ENCODE data around the gene MARCHF9.

Gene MARCHF9

GRCh38 chr12:57724003-57724935 lies 30.6 kb upstream of the MARCHF9 start:
- in situ Hi-C loops (cut with HindIII; ENCODE audit: low sequenced_read_pairs): no loop called here

- in situ Hi-C loops (cut with HindIII; ENCODE audit: low sequenced_read_pairs): no loop called here
Observed at GRCh38 chr12:57724936-57725740, 29.8 kb upstream of the MARCHF9 start.

DNA sequence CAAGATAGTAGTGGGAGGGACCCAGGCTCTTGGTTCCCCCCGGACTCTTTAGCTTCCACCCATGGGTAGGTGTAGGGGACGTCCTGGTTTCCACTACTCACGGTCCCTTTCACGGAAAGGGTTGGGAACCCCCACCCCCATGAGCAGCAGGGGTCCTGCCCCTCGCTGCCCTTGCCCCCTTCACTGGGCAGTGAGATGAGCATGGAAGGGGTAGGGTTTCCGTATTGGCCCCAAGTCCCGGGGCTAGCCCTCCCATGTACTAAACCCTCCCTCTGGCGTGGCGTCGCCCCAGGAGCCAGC lies 29.1 kb upstream of the MARCHF9 start:
- in situ Hi-C loops (cut with HindIII; ENCODE audit: low sequenced_read_pairs): no loop called here

- in situ Hi-C loops (cut with HindIII; ENCODE audit: low sequenced_read_pairs): no loop called here
Observed at GRCh38 chr12:57726151-57726883, 28.6 kb upstream of the MARCHF9 start.

- in situ Hi-C loops (cut with HindIII; ENCODE audit: low sequenced_read_pairs): no loop called here
Observed at GRCh38 chr12:57726884-57727757, 27.8 kb upstream of the MARCHF9 start.

DNA sequence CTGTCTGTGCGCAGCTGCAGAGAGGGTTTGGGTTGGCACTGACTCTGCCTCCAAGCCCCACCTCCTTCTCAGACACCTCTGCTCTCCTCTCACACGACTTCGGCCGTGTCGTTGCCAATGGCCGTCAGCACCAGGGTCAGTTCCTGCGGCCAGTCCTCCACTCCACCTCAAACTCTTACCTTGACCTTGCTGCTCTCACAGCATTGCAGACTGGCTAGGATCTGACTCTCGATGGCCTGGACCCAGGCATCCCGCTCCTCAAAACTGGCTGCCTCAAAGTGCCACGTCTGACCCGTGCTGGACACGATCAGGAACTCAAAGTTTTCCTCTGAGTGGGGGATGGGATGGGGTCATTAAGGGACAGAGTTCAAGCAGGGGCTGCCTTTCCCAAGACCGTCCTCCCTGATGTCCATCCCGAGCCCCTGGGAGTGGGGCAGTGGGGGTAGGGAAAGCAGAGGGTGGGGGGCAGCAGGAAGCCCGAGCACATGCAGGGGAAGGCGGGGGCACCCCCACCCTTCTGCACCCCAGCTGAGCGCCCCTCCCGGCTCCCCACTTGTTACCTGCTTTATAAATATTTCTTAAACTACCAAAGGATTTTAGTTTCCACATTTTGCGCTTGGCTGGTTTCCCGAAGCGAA lies 27.0 kb upstream of the MARCHF9 start:
- in situ Hi-C loops (cut with HindIII; ENCODE audit: low sequenced_read_pairs): no loop called here

- in situ Hi-C loops (cut with HindIII; ENCODE audit: low sequenced_read_pairs): no loop called here
Observed at GRCh38 chr12:57729321-57729844, 25.5 kb upstream of the MARCHF9 start.

DNA sequence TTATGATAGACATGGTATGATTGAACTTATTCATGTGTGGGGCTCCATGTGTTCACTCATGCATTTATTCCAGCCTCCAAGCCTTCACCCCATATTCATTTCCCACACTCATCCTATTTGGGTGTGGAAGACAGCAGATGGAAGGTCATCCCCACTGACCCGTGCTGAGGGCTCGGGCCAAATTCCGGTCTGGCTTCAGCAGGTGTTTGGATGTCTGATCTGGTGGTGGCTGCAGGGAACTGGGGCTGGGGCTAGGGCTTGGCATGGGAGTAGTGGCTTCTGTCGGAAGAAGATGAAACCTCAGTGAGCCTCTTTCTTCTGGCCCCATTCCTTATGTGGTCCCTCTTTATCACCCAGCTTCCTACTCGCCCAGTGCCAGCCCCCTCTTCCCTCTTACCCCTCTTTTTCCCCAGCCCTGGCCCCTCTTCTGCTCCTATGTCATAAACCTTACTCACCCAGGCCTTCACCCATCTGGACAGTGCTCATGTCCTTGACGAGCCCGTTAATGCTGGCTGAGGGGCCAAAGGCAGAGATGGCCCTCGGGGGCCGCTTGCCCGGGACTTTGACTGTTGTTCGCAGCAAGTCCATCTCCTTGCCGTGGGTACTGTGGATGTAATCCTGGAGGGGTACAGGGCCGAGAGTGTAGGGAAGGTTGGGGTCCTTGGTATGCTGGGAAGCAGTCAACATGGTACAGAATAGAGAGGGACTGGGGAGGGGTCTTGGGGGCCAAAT lies 24.4 kb upstream of the MARCHF9 start:
- in situ Hi-C loops (cut with HindIII; ENCODE audit: low sequenced_read_pairs): no loop called here

- in situ Hi-C loops (cut with HindIII; ENCODE audit: low sequenced_read_pairs): no loop called here
Observed at GRCh38 chr12:57731411-57732080, 23.4 kb upstream of the MARCHF9 start.

DNA sequence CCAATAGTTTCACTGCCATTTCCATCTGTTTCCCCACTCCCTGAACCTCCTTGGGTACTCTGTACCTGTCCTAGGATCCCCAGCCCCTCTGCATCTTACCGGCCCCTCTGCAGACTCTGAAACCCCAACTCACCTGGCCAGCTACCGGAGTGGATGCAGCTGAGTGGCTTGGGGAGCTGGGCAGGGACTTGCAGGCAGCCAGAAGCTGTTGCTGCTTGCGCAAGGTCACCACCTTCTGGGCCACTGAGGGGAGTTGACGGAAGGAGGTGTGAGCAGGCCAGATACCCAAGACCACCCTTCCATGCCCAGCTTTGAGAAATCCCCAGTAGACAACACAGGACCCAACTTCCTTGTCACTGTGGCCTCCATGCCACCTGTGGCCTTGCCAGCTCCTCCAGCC lies 22.6 kb upstream of the MARCHF9 start:
- in situ Hi-C loops (cut with HindIII; ENCODE audit: low sequenced_read_pairs): no loop called here

DNA sequence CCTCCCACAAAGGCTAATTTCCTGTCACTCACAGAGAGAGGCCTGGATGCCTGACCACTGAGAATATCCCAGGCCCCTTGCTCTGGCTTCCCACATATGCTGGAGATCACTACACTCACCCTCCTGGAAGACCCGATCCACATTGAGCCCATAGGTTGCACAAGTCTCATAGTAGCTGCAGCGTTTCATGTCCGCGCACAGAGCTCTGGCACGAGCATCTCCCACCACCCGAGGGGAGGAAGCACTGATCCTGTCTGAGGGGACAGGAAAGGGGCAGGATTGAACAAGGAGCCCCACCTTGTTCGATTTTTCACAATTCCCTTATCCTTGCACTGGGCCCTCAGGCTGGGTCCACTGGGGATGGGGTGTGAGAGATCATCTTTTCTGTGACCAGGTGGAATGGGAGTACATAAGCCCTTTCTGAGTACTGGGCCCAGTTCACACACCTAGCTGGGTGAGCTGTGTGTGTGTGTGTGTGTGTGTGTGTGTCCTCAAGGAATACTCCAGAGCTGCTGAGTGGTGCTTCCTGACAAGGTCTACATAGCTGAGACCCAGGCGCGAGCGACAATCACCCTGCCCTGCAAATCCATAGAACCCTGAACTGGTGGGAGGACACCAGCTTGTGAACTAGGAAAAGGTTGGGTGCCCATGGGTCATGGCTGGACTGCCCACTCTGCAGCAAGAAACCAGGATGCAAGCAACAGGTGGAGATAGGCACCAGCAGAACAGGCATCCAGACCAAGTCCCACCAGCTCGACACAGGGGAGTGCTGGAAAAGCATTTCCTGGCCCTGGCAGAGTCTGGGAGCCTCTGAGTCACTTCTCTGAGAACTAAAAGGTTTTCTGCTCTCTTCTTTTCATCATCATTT lies 21.9 kb upstream of the MARCHF9 start:
- in situ Hi-C loops (cut with HindIII; ENCODE audit: low sequenced_read_pairs): no loop called here

DNA sequence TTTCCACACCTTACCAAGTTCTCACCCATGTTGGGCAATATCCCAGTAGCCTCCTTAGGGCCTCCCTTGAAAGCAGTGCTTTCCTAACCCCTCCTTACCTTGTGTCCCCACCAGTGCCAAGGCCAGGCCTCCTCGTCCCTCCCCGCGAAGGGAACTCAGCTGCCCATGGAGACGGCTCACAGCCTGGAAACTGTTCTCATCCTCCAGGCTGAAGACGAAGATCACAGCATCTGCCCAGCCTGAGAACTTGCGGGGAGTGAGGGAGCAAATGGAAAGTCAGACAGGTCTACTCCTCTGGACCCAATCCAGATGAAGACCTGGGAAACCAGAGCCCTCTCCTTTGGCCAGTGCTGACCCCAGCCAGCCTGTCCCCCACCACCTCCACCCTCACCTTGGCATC lies 21.0 kb upstream of the MARCHF9 start:
- in situ Hi-C loops (cut with HindIII; ENCODE audit: low sequenced_read_pairs): no loop called here

- in situ Hi-C loops (cut with HindIII; ENCODE audit: low sequenced_read_pairs): no loop called here
Observed at GRCh38 chr12:57734591-57734990, 20.3 kb upstream of the MARCHF9 start.

GRCh38 chr12:57735198-57735855 lies 19.6 kb upstream of the MARCHF9 start:
- in situ Hi-C loops (cut with HindIII; ENCODE audit: low sequenced_read_pairs): no loop called here

DNA sequence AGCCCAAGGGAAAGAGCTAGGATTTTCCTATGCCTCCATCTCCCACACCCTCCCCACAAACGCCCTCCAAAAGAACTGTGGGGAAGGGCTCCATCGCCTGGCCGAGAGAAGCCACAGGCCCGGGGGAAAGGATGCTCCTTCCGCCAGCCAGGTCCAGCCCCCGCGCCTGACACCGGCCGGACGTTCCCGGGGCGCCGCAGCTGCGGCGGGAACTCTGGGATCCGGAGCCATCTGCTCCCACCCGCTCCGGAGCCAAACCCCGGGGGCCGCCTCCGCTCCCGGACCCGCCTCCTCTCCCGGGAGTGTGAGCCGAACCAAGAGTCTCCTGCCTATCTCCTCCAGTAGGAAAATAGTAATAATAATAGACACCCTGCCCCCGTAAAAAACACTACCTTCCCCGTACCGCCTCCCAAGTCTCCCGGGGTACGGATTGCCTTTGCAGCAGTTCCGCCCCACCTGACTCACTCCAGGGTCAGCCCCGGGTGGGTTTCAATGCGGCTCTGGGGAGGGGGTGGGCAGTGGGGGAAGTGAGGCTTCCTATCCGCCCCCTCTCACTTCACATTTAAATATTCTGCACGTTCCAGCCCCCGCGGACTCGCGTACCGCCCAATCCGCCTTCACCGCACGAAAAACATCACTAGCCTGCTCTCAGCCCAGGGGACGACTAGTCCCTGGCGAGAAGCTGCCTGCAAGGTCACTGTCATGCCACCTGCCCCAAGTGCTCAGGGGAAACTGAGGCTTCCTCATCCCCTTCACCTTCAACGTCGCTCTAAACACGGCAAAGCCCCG lies 18.8 kb upstream of the MARCHF9 start:
- in situ Hi-C loops (cut with HindIII; ENCODE audit: low sequenced_read_pairs): no loop called here

GRCh38 chr12:57736741-57737466 lies 18.0 kb upstream of the MARCHF9 start:
- in situ Hi-C loops (cut with HindIII; ENCODE audit: low sequenced_read_pairs): no loop called here
